Prostate gland (tissue), 2 donors: Measurements from ENCODE around the gene RYK. TPM values are rescaled to one million over a fixed set of nuclear protein-coding genes. Genes with fewer than 3 reads are reported as not detected.
"Not testable (repeated sequence)": the region's sequence is repeated elsewhere in the genome, so short reads cannot be mapped to it uniquely, and the experiment has no call there.

Experiments used
- DNase-seq: peaks from one replicate; pipeline ENCODE4 v3.0.0-alpha.2; 2019; ENCODE audit warnings: low spot score
- H3K27ac ChIP-seq, 2 donors: fragments of 200-600 bp; sonication (generic); 2 replicates each; pipeline ENCODE4 v1.5.1; 2017 to 2019
- H3K27me3 ChIP-seq: fragments of 200-600 bp; sonication (generic); replicated peaks from 2 replicates; pipeline ENCODE4 v1.5.1; 2019; ENCODE audit not compliant: insufficient read depth
- H3K36me3 ChIP-seq, 2 donors: fragments of 200-600 bp; sonication (generic); 1 replicate in 1 of 2; 2 replicates in 1 of 2; pipeline versions ENCODE4 v1.5.1 to v1.8.1; 2017 to 2019
- H3K4me1 ChIP-seq: fragments of 200-600 bp; sonication (generic); replicated peaks from 2 replicates; pipeline ENCODE4 v1.5.1; 2019
- H3K4me3 ChIP-seq, 2 donors: fragments of 200-600 bp; sonication (generic); 2 replicates each; pipeline ENCODE4 v1.5.1; 2017 to 2019
- H3K9me3 ChIP-seq: fragments of 200-600 bp; sonication (generic); 2 replicates; pipeline ENCODE4 v1.5.1; 2017
- CTCF ChIP-seq, 4 experiments: fragments of 200-600 bp in 2 of 4; fragments of 450-650 bp in 2 of 4; sonication (generic) in 2 of 4; IDR thresholded peaks; 1 replicate in 3 of 4; 2 replicates in 1 of 4; pipeline ENCODE4 v1.5.1; 2016 to 2019; ENCODE audit warnings: antibody characterized with exemption in 4 of 4, mild to moderate bottlenecking in 2 of 4, moderate library complexity in 2 of 4
- POLR2A ChIP-seq: fragments of 450-650 bp; IDR thresholded peaks from one replicate; pipeline ENCODE4 v1.6.1; 2016; ENCODE audit warnings: antibody characterized with exemption, mild to moderate bottlenecking
- POLR2AphosphoS5 ChIP-seq: sonication (generic); formaldehyde crosslinking; IDR thresholded peaks from one replicate; pipeline ENCODE4 v1.6.1; 2017; ENCODE audit warnings: antibody characterized with exemption
- WGBS: methylation state at CpG from one replicate; pipeline ENCODE4 v1.1.5; 2018; 5-methylcytosine and 5-hydroxymethylcytosine counted together
- intact Hi-C: fragments of 100-400 bp; cut with DNase I; formaldehyde crosslinking; loops from one replicate; pipeline ENCODE4 v1.14.2; 2022
- total RNA-seq, 2 donors: library from RNA; depleted of rRNA; stranded (reverse); fragments of >200 nt; gene quantifications; one replicate each; pipeline ENCODE4 v1.1.0, GENCODE V29; 2016

The RYK gene
- total RNA-seq, 2 donors from 2014 or later: 61.6 to 95.8 TPM

GRCh38 chr3:134231131-134231530 lies 19.5 kb downstream of the RYK start:
- intact Hi-C loops: no loop called here
- no peak for DNase-seq
- H3K36me3 ChIP-seq: no peaks in the 10 kb centered on the region
- no peak overlapping the region for H3K27ac ChIP-seq
- no peaks in the 10 kb centered on the region for H3K4me1 ChIP-seq
- WGBS: 35% methylated on average over 3 of the region's 3 CpGs
- H3K27me3 ChIP-seq: no peaks in the 10 kb centered on the region
- no peak overlapping the region for H3K4me3 ChIP-seq
- no peaks in the 10 kb centered on the region for H3K9me3 ChIP-seq
- TF ChIP-seq POLR2A (no peak), CTCF (IDR thresholded peaks at IDR 0.05) (no peak), POLR2AphosphoS5 (no peak)

- no peaks in the 10 kb centered on the region for H3K27me3 ChIP-seq
- no peaks in the 10 kb centered on the region for H3K4me1 ChIP-seq
- no peaks in the 10 kb centered on the region for H3K36me3 ChIP-seq
- H3K27ac ChIP-seq: no peak overlapping the region
- WGBS: 84% methylated on average over 8 of the region's 8 CpGs
- no peak for DNase-seq
- intact Hi-C loops: no loop called here
- no peaks in the 10 kb centered on the region for H3K9me3 ChIP-seq
- TF ChIP-seq POLR2AphosphoS5: no peak
- TF ChIP-seq CTCF (IDR thresholded peaks at IDR 0.05): no peak
- no peak for TF ChIP-seq POLR2A
- H3K4me3 ChIP-seq: no peak overlapping the region
These were observed 21.6 kb downstream of the RYK start for GRCh38 chr3:134229038-134229437.

GRCh38 chr3:134228479-134228878 lies 22.2 kb downstream of the RYK start:
- intact Hi-C loops: no loop called here
- H3K27me3 ChIP-seq: no peaks in the 10 kb centered on the region

GRCh38 chr3:134228035-134228434 lies 22.6 kb downstream of the RYK start:
- H3K4me3 ChIP-seq: no peak overlapping the region
- H3K27me3 ChIP-seq: no peaks in the 10 kb centered on the region
- no peaks in the 10 kb centered on the region for H3K4me1 ChIP-seq
- H3K27ac ChIP-seq: no peak overlapping the region
- no peak for TF ChIP-seq CTCF (IDR thresholded peaks at IDR 0.05)
- TF ChIP-seq POLR2AphosphoS5: no peak
- TF ChIP-seq POLR2A: no peak
- WGBS: 86% methylated on average over 6 of the region's 6 CpGs
- no peaks in the 10 kb centered on the region for H3K36me3 ChIP-seq
- no peak for DNase-seq
- intact Hi-C loops: no loop called here
- H3K9me3 ChIP-seq: no peaks in the 10 kb centered on the region

More at GRCh38 chr3:134228479-134228878, 22.2 kb downstream of the RYK start:
- Histone ChIP-seq H3K36me3 (no peaks in the 10 kb centered on the region), H3K27ac (no peak overlapping the region), H3K4me3 (no peak overlapping the region), H3K4me1 (no peaks in the 10 kb centered on the region), H3K9me3 (no peaks in the 10 kb centered on the region)
- TF ChIP-seq POLR2A: no peak
- TF ChIP-seq CTCF (IDR thresholded peaks at IDR 0.05): no peak
- no peak for TF ChIP-seq POLR2AphosphoS5
- 100% methylated on average over 2 of the region's 2 CpGs for WGBS
- DNase-seq: no peak

GRCh38 chr3:134224796-134225156 lies 25.9 kb downstream of the RYK start:
- DNase-seq, H3K9me3 ChIP-seq, H3K4me1 ChIP-seq, intact Hi-C loops, H3K4me3 ChIP-seq, H3K27ac ChIP-seq, H3K36me3 ChIP-seq, H3K27me3 ChIP-seq: not testable (repeated sequence)
- WGBS: 86% methylated on average over 1 of the region's 1 CpG
